Ishikawa (cell line): Measurements from ENCODE around the gene FBXO24.

Experiments
- CEBPB ChIP-seq: IDR thresholded peaks from 2 replicates; pipeline ENCODE4 v1.6.1; 2012
- CREB1 ChIP-seq: IDR thresholded peaks from 2 replicates; pipeline ENCODE4 v1.6.1; 2012; ENCODE audit warnings: low read depth
- EGR1 ChIP-seq: IDR thresholded peaks from 2 replicates; pipeline ENCODE4 v1.6.1; 2012
- EP300 ChIP-seq: IDR thresholded peaks from 2 replicates; pipeline ENCODE4 v1.6.1; 2012; ENCODE audit warnings: borderline replicate concordance
- FOXM1 ChIP-seq: IDR thresholded peaks from 2 replicates; pipeline ENCODE4 v1.6.1; 2012; ENCODE audit warnings: low read depth, borderline replicate concordance
- NFIC ChIP-seq: IDR thresholded peaks from 2 replicates; pipeline ENCODE4 v1.6.1; 2012
- RAD21 ChIP-seq: IDR thresholded peaks from 2 replicates; pipeline ENCODE4 v1.6.1; 2012; ENCODE audit warnings: low read depth
- TAF1 ChIP-seq: IDR thresholded peaks from 2 replicates; pipeline ENCODE4 v1.6.1; 2012; ENCODE audit warnings: low read depth, mild to moderate bottlenecking
- TCF12 ChIP-seq: IDR thresholded peaks from 2 replicates; pipeline ENCODE4 v1.6.1; 2012; ENCODE audit warnings: low read depth
- TEAD4 ChIP-seq: IDR thresholded peaks from 2 replicates; pipeline ENCODE4 v1.6.1; 2012
- YY1 ChIP-seq: IDR thresholded peaks from 2 replicates; pipeline ENCODE4 v1.6.1; 2012; ENCODE audit warnings: low read depth
- ZBTB7A ChIP-seq: IDR thresholded peaks from 2 replicates; pipeline ENCODE4 v1.6.1; 2012; ENCODE audit warnings: low read depth
- TF ChIP-seq, protein P1 (sequence below): IDR thresholded peaks from 2 replicates; pipeline ENCODE4 v1.6.1; 2012; ENCODE audit warnings: low read depth, mild to moderate bottlenecking
- TF ChIP-seq, protein P2 (sequence below): IDR thresholded peaks from 2 replicates; pipeline ENCODE4 v1.6.1; 2012
- TF ChIP-seq, protein P3 (sequence below): IDR thresholded peaks from 2 replicates; pipeline ENCODE4 v1.6.1; 2012

FBXO24 gene

DNA sequence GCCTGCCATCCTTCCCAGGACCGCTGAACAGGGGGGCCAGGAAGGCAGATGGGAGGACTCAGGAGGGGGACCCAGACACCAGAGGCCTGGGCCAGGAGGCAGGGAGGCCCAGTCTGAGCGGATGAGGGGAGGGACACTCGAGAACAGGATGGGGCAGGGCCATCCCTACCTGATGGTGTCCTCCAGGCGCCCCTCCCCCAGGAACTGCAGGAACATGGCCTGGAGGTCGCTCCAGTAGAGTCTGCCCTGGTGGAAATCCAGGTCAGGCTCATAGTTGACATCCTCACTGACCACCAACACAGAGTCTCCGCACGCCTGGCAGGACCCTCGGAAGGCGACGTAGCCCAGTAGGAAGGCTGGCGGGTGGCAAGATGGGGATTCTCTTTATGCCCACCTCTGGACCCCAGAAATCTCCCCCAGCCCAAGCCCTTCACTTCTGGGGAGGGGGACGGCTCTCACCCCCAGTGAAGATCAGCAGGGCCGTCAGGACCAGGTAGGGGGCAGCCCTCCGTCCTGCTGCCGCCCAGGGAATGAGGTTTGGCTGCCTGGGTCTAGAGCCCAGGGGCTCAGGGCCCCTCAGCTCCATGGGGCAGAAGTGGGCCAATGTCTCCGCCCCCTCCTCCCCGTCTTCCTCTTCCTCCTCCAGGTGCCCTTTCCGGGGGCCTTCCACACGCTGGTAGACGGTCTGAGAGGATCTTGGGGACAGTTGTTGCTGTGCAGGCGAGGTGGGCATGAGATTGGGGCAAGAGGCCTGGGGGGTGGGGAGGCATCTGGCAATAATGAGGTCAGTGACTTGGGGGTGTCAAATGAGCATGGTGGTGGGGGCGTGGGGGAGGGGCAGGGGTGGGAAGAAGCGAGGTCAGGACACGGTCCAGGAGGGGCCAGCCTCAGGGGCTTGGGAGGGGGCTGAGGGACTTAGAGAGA, 54.7 kb downstream of the FBXO24 start:
- TF ChIP-seq, protein P1, sequence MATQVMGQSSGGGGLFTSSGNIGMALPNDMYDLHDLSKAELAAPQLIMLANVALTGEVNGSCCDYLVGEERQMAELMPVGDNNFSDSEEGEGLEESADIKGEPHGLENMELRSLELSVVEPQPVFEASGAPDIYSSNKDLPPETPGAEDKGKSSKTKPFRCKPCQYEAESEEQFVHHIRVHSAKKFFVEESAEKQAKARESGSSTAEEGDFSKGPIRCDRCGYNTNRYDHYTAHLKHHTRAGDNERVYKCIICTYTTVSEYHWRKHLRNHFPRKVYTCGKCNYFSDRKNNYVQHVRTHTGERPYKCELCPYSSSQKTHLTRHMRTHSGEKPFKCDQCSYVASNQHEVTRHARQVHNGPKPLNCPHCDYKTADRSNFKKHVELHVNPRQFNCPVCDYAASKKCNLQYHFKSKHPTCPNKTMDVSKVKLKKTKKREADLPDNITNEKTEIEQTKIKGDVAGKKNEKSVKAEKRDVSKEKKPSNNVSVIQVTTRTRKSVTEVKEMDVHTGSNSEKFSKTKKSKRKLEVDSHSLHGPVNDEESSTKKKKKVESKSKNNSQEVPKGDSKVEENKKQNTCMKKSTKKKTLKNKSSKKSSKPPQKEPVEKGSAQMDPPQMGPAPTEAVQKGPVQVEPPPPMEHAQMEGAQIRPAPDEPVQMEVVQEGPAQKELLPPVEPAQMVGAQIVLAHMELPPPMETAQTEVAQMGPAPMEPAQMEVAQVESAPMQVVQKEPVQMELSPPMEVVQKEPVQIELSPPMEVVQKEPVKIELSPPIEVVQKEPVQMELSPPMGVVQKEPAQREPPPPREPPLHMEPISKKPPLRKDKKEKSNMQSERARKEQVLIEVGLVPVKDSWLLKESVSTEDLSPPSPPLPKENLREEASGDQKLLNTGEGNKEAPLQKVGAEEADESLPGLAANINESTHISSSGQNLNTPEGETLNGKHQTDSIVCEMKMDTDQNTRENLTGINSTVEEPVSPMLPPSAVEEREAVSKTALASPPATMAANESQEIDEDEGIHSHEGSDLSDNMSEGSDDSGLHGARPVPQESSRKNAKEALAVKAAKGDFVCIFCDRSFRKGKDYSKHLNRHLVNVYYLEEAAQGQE: no peak
- TF ChIP-seq EGR1 (no peak), NFIC (no peak), TCF12 (no peak), TEAD4 (no peak), TAF1 (no peak), YY1 (no peak), FOXM1 (no peak), CREB1 (no peak), ZBTB7A (no peak), CEBPB (no peak), EP300 (no peak), RAD21 (no peak)
- TF ChIP-seq, protein P2, sequence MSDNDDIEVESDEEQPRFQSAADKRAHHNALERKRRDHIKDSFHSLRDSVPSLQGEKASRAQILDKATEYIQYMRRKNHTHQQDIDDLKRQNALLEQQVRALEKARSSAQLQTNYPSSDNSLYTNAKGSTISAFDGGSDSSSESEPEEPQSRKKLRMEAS: no peak
- TF ChIP-seq, protein P3, sequence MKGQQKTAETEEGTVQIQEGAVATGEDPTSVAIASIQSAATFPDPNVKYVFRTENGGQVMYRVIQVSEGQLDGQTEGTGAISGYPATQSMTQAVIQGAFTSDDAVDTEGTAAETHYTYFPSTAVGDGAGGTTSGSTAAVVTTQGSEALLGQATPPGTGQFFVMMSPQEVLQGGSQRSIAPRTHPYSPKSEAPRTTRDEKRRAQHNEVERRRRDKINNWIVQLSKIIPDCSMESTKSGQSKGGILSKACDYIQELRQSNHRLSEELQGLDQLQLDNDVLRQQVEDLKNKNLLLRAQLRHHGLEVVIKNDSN: no peak

DNA sequence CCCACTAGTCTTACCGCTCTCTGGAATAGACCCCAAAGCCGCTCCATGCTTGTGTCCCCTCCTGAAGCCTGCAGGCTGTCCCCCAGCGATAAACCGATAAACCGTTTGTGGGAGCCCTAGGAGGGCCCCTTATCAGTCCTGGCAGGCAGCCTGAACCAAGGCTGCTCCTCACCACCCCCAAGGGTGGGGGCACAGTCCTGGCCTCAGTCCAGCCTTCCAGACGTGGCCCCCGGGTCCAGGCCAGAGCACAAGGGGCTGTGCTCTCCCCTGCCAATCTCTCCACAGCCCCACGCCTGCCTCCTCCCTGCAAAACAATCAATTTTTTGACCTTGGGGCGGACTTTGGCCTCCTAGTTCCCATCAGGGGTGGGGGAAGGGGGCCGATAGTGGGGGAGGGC, 55.3 kb downstream of the FBXO24 start, which contains the start of gene TFR2:
TSS of gene TFR2 (minus strand) at position 90 of the 397 bp plus-strand sequence. CDS start at position 47, 43 bp downstream.
- TF ChIP-seq ZBTB7A (no peak), CEBPB (no peak), EP300 (no peak), TCF12 (no peak), YY1 (no peak), NFIC (no peak), RAD21 (no peak), TEAD4 (no peak), EGR1 (no peak), TAF1 (no peak), FOXM1 (no peak), CREB1 (no peak)
- TF ChIP-seq, protein P3: no peak
- TF ChIP-seq, protein P1: no peak
- TF ChIP-seq, protein P2: no peak

DNA sequence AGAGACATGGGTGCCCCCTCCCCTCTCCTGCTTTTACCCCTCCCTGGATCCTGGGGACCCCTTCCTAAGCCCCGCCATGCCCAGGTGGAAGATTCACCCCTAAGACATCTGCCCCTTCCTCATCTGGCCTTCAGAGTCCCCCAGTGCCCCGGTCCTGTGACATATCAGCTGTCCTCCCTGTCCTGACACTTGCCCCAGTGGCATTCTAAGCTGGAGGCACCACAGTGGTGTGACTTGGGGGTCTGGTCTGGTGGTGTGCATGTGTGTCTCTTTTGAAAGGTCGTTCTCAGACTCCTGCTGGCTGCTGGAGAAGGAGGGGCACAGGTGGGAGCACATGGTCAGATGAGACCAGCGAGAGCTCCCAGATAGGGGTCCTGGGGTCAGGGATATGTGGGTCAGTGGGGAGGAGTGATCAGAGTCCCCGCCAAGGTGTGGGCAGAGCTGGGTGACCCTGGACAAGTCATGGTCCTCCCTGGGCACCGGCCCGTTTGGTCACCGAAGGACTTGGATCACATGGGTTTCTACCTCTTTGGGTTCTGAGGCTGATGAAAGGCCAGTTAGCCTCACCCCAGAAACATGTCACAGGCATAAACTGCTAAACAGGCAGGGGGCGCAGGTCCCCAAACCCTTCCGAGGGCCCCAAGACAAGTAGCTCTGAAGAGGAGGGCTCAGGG, 55.9 kb downstream of the FBXO24 start:
- TF ChIP-seq ZBTB7A: no peak

DNA sequence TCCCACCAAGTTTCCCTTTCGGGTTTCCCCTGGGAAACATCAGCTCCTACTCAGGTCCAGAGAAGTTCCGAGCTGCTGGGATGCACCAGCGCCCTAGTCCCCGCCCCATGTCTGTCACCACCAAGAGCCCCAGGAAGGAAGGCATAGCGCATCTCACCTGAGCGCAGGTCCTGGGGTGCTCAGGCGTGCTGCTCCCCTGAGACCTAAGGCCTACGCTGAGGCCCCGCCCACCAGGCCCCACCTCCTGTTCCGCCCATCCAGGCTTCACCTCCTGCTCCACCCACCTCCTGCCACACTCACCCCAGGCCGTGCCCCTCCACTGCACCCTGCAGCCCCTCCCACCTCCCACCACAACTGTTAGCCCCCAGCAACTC, 56.4 kb downstream of the FBXO24 start:
- TF ChIP-seq, protein P2: no peak
- no peak for TF ChIP-seq CREB1
- no peak for TF ChIP-seq RAD21
- TF ChIP-seq EP300: no peak
- no peak for TF ChIP-seq TCF12
- TF ChIP-seq CEBPB: no peak
- TF ChIP-seq, protein P1: no peak
- no peak for TF ChIP-seq EGR1
- TF ChIP-seq ZBTB7A: no peak
- no peak for TF ChIP-seq YY1
- TF ChIP-seq, protein P3: no peak
- no peak for TF ChIP-seq FOXM1
- no peak for TF ChIP-seq NFIC
- TF ChIP-seq TAF1: no peak
- no peak for TF ChIP-seq TEAD4
